ENCODE results near the gene CRTC1.

Gene CRTC1

DNA sequence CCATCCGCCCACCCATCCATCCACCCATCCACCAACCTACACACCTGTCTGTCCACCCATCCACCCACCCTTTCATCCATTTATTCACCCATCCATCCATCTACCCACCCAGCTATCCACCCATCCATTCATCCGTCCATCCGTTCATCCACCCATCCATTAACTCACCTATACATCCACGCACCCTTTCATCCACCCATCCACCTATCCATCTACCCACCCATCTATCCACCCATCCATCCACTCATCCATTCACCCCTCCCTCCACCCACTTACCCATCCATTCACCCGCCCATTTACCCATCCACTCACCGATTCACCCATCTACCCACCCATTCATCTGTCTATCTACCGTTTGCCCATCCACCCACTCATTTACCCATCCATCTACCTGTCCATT lies 29.0 kb upstream of the CRTC1 start:
- no peak for FAIRE-seq

DNA sequence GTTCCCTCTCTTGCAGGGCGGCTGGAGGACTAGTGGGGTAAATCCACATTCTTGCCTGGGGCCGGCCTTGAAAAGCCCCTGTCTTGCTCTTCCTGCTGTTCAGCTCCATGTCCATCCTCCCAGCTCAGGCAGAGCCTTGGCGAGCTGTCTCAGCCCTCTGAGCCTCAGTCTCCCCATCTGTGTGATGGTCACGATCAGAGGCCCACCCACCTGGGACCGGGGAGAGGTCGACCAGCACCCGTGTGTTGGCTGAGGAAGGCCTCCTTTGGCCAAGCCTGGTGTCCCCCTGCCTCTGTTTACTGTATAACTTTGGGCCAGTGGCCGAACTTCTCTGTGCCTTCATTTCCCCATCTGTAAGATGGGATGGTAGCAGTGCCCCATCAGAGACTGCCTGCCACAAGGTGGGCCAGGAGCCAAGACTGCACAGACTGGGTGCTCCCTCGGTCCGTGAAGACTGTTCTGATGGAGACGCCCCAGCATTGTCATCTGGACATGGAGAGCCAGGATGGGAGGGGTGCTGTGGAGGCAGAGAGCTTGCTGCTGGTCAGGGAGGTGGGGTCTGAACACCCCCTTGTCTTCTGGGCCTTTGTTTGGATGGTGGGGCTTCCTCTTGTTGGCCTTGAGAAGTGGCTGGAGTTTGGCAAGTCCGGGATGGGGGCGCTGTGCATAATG lies 28.2 kb upstream of the CRTC1 start:
- FAIRE-seq = no peak

DNA sequence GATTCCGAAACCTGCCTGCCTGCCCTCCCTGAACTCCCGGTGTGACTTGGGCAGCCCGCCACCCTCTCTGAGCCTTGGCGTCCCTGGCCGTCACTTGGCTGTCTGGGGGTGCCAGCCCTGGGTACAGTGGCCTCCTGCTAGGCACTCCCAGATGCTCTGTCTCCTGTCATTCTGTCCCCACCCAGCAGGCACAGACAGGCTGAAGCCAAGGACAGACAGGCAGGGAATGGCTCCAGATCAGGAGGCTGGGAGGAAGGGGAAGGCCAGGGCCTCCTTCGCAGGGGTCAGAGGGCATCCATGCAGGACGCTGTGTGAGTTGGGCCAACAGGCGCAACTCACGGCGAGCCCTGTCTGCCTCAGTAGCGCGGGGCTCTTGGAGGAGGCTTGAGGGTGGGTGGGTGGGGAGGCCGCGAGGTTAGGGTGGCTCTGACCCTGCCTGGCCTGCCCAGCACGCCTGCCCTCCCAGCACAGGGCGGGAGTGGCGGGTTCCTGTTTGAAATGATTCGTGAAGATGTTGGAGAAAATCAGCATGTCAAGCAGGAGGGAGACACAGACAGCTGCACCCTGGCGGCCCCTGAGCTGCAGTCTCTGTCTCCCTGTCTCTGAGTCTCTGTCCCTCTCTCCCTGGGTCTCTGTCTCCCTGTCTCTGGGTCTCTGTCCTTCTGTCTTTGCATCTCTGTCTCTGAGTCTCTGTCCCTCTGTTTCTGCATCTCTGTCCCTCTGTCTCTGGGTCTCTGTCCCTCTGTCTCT lies 27.0 kb upstream of the CRTC1 start:
- no peak for FAIRE-seq

DNA sequence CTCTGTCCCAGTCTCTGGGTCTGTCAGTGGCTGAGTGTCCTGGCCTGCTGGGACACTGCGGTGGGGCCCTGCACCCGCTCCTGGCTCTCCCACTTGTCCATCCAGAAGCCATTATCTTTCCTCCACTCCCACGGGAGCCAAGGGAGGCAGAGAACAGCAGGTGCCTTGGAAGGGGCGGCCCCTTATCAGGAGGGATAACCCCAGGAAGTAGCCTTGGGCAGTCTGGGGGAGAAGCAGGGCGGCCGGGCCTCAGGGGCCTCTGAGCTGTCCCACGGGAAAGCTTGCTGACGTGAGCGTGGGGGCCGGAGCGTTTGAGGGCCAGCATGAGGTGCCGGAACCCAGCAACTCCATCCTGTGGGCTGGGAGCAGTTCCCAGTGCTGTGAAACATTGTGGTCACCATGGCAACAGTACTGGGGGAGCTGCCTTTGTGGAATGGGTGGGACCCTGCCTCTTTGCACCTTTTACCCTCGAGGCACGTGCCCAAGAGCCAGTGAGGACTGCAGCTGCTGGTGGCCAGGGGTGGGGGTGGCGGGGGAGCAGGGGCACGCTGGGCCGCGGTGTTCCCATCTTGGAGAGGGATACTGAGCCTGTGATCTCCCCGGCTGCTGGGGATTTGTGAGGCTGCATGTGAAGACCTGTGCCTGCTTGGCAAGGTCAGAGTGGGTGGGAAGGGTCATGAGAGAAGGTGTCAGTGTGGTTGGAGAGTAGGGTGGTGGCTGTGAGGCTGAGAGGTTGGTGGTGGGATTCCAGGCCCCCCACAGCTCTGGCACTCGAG lies 25.7 kb upstream of the CRTC1 start:
- FAIRE-seq = no peak

DNA sequence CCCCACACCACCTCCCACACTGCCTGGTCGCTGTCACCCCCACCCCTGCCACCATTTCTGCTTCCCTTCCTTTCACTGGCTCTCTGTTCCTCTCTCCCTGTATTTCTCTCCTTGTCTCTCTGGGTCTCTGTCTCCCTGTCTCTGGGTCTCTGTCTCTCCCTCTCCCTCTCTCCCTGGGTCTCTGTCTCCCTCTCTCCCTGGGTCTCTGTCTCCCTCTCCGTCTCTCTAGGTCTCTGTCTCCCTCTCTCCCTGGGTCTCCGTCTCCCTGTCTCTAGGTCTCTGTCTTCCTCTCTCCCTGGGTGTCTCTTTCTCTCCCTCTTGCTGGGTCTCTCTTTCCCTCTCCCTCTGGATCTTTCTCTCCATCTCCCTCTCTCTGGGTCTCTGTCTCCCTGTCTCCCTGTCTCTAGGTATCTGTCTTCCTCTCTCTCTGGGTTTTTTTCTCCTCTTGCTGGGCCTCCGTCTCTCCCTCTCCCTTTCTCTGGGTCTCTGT lies 25.1 kb upstream of the CRTC1 start:
- FAIRE-seq = no peak

DNA sequence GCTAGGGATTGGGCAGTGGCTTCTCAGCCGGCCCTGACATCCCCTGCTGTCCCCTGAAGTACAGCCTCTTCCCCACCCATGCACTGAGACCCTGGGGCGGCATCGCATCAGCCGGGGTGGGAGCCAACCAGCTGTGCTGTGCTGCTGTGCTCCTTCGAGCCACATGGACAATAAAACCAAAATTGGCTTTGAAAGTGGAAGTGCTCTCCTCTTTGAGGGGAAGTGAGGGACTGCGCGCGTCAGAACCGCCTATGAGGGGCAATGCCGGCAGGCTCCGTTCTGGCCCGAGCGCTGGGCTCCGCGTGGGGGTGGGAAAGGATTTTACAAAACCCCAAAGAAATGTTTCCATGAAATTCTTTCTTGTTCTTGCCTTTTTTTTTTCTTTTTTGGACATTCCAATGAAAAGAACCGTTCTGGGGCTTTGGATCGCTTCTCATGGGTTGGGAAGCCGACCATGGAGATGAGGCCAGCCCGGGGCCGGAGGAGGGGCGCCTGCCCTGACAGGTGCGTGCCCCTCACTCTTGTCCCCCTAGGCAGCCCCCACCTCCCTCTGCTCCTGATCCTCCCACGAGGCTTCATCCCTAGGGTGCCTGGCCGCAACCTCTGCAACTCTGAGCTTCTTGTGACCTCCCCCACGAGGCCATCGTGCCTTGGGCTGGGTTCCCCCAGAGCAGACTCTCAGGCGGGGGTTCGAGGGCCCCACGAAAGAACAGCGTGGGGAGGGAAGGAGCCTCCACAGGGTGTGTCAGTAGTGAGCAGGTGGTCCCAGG lies 24.0 kb upstream of the CRTC1 start:
- no peak for FAIRE-seq

DNA sequence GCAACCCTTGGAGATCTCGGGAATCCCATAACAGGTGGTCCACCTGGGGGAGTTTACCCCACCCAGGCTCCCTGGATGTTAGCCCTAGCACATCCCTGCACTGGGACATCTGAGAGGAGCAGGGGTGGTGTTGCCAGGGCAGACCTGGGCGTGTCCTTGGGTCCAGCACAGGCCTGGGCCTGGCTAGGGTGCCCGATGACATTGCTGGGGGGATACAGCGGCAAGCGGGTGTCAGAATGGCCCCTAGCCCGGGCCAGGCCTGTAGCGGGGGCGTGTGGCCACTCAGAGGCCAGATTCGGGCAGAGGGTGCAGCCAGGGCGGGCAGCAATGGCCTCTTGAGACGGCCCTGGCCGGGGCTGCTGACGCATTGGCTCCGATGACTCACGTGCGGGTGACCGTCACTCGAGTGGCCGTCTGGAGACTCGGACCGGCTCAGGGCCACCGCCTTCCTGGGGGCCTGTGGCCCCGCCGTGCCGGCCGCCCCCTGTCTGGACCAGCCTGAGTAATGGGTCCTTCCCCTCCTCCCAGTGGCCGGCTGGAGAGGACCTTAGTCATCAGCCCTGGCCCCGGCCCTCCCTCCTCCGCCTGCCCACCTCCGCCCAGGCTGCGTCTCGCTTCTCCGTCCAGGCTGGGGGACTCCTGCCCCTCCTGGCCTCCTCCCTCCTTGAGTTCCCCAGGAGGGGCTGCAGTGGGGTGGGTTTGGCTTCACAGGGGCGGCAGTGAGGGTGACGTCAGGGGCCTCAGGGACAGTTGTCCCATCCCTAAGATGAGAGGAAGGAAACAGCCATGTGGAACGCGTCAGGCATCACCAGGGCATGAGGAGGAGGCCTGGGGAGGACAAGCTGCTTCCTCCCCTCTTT lies 23.2 kb upstream of the CRTC1 start:
- FAIRE-seq = no peak

DNA sequence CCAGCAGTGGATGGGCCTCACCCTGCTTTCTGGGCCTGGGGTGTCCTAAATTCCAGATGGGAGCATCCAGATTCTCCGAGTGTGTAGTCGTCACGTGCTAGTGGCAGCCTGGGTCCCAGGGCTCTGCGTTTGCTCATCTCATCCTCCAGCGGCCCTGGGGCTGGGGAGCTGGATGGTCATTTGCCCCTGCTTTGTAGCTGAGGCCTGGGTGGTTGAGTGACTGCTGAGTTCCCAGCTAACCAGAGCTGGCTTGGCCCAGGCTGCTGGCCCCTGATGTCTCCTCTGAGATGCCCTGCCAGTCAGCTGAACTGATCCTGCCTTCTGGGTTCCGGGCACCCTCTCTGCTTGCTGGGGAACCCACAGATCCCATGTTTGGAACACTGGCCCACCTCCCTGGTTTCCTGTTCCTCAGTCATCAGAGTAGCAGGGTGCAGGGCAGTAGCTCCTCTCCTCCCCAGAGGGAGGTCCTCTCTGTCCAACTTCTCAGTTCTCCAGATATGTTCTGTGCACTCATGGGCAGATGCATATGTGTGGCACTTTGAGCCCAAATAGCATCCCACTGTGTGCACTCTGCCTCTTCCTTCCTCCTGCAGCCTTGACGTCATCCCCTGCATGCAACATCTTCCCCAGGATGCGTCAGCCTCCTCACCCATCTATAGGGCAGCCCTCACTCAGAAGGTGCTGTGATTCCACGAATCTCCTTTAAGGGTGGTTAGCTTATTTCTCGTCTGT lies 22.4 kb upstream of the CRTC1 start:
- FAIRE-seq = no peak

DNA sequence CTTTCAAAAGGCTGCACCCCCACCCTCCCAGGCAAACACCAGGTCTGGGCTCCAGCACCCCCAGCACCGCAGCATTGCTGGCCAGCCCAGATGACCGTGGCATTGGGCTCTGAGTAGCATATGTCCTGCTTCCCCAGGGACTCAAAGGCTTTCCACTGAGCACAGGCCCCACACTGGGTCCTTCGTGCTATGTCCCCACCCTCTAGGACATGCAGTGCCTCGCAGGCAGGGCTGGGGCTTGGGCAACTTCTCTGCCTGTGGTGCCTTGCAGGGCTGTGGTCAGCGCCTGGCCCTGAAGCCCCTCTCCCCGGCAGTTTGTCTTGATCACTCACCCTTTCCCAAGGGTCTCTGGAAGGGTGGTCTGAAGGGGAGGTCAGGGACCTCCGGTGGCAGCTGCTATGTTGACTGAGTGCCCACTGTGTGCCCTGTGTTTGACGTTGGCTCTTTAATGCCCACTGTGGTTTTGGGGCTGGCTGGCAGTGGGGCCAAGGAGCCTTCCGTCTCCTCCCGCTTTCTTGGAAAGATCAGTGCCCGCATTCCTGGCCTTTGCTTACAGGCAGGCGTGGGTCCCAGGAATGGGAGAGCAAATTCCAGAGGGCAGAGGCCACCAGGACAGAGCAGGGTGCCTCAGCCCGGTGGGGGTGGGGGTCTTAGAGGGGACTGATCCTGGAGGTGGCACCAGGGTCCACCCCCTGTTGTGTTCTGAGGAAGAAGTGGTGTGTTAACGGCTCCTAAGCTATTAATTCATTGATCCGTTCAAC lies 20.3 kb upstream of the CRTC1 start:
- FAIRE-seq = no peak

DNA sequence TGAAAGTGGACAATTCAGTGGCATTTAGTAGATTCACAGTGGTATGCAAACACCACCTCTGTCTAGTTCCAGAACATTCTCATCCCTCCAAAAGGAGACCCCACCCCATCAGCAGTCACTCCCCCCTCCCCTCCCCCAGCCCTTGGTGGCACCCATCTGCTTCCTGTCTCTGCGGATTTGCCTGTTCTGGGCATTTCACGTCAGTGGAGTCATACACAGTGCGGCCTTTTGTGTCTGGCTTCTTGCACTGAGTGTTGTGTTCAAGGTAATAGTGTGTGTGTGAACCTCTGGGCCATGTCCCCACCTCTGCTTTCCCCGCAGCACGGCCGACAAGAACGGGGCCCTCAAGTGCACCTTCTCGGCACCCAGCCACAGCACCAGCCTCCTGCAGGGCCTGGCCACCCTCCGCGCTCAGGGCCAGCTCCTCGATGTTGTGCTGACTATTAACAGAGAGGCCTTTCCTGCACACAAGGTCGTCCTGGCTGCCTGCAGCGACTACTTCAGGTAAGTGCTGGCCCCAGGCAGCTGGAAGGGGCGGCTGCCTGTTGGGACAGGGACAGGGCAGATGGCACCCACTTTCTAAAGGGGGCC lies 19.4 kb upstream of the CRTC1 start:
- no peak for FAIRE-seq

DNA sequence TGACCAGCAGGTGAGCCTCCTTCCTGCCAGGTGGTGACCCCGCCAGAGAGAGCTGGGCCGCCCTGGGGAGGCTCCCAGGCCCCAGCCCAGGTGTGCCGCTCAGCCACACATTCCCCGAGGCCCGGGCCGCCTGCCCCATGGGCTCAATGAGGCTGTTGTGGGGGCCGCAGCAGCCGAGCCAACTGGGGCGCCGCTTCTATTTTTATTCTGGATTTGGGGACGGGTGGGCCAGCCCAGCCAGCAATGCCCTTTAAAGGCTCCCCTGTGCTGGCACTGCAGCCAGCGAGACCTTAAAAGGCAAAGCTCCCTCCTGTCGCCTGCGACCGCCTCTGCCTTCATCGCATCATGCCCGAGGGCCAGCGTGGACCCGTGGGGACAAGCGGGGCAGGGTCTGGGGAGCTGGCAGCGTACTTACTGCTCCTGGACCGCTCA lies 17.7 kb upstream of the CRTC1 start:
- FAIRE-seq = no peak

DNA sequence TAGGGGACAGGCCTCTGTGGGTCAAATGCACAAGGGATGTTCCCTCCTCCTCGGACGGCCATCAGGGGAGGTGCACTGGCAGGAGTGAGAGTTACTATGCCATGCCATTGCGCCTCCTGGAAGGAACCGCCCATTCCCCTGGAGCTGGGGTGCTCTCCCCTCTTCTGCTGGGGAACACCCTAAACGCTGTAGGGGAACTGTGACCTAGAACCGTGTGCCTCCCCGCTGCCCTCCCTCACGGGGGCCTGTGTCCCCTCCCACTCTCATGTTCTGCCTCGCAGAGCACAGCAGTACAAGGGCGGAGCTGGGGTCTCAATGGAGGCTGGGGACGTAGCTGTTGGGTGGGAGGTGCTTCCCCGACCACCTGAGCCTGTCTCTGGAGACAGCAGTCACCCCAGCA lies 17.2 kb upstream of the CRTC1 start:
- FAIRE-seq = no peak

DNA sequence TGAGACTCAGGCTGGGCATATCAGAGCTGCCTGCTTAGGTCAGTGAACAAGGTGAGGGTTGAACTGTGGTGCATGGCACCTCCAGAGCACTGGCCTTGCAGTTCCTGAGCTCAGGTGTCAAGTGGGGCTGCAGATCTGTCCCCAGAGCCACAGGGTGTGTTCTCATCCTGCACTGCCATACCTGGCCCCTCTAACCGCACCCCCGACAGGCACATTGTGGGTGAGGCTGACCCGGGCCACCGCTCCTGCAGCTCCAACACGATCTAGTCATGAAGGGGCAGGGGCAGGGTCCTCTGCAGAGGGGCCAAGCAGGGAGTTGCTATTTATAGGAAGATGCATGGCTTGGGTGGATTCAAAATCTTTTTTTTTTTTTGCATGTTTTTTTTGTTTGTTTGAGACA lies 16.7 kb upstream of the CRTC1 start:
- FAIRE-seq = no peak

DNA sequence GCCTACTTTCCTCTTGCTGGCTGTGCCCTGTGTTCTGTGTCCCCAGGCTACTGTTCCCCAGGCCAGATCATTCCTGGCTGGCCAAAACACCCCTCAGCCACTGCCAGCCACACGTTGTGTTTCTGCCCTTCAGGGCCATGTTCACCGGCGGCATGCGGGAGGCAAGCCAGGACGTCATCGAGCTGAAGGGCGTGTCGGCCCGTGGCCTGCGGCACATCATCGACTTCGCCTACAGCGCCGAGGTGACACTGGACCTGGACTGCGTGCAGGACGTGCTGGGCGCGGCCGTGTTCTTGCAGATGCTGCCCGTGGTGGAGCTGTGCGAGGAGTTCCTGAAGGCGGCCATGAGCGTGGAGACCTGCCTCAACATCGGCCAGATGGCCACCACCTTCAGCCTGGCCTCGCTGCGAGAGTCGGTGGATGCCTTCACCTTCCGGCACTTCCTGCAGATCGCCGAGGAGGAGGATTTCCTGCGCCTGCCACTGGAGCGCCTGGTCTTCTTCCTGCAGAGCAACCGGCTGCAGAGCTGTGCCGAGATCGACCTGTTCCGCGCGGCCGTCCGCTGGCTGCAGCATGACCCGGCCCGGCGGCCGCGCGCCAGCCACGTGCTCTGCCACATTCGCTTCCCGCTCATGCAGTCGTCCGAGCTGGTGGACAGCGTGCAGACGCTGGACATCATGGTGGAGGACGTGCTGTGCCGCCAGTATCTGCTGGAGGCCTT lies 15.8 kb upstream of the CRTC1 start:
- no peak for FAIRE-seq

DNA sequence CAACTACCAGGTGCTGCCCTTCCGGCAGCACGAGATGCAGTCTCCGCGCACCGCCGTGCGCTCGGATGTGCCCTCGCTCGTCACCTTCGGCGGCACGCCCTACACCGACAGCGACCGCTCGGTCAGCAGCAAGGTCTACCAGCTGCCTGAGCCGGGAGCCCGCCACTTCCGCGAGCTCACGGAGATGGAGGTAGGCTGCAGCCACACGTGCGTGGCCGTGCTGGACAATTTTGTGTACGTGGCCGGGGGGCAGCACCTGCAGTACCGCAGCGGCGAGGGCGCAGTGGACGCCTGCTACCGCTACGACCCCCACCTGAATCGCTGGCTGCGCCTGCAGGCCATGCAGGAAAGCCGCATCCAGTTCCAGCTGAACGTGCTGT lies 15.2 kb upstream of the CRTC1 start:
- no peak for FAIRE-seq

DNA sequence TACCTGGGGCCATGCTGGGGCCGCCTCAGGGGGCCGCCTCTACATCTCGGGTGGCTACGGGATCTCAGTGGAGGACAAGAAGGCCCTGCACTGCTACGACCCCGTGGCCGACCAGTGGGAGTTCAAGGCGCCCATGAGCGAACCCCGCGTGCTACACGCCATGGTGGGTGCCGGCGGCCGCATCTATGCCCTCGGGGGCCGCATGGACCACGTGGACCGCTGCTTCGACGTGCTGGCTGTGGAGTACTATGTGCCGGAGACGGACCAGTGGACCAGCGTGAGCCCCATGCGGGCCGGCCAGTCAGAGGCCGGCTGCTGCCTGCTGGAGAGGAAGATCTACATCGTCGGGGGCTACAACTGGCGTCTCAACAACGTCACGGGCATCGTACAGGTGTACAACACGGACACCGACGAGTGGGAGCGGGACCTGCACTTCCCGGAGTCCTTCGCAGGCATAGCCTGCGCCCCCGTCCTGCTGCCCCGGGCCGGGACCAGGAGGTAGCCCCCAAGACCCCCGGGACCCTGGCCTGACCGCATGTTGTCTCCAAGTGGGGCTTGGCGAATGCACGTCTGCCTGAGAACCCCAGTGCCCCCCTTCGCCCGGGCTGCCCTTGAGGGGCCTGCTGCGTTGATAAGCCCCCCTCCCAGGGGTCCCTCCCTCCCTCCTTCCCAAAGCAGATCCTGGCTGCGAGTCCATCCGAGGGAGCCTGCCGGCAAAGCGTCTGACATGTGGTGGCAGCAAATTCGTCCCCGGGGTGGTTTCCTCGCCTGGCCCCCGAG lies 14.5 kb upstream of the CRTC1 start:
- no peak for FAIRE-seq

DNA sequence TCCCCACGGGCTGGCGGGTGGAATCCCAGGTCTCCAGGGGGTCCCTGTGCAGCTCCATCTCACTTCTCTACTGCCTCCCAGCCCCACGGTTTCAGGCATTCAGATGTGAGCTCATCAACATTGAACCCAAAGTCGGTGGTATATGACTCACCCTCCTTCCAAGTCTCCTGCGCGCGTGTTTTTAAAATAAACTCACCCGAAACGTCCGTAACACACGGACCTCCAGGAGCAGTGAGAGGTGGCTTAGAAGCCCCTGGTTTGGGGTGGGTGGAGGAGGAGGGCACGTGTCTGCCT lies 14.0 kb upstream of the CRTC1 start:
- FAIRE-seq = no peak

DNA sequence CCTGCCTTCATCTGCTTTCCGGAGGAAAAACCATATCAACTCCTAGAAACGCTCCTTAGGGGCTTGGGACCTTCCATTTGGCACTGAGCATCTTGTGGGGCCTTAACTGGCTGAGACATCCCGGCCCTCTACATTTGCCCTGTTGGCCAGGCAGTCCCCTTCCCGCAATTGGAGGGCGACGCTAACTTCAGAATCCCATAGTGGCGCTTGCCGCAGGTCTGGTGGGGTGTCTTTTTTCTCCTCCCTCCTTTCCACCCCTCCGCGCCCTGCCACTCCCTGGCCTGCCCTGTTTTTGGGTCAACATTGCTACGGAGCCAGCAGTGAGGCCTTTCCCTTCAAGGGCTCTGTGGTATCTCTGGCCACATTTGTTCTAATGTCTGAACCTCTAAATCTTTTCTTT lies 13.6 kb upstream of the CRTC1 start:
- no peak for FAIRE-seq

DNA sequence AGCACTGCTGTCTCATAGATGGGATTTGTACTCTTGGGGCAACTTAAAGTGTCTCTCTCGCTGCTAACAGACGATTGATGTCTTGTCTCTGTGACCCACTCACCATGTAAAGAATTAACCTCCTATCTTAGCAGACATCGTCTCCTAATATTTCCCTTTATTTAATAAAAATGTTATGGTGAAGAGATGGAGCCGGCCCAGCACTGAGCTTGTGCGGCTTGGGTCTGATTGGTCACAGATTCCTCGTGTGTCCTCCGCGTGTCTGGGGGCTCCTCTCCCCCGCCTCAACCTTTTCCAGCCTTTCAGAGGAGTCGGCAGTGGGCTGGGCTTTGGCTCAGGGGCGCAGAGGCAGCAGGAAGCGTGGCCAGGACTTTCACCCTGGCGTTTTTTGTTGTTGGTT lies 13.2 kb upstream of the CRTC1 start:
- no peak for FAIRE-seq
